Tibial nerve (tissue), 4 donors: ENCODE measurements around the gene PYGM. TPM values are rescaled to one million over a fixed set of nuclear protein-coding genes. Genes with fewer than 3 reads are reported as not detected.

Experiments
- DNase-seq, 2 donors: peaks; one replicate each; pipeline ENCODE4 v3.0.0-alpha.2; 2019; ENCODE audit warnings: low spot score in 2 of 2
- H3K27ac ChIP-seq, 4 donors: fragments of 200-600 bp; sonication (generic) in 3 of 4; one replicate each; pipeline ENCODE4 v1.5.1; 2017 to 2019; ENCODE audit warnings: mild to moderate bottlenecking in 1 of 4
- H3K27me3 ChIP-seq, 2 donors: fragments of 200-600 bp; sonication (generic) in 1 of 2; one replicate each; pipeline versions ENCODE4 v1.5.1 to v1.6.0; 2017 to 2019
- H3K36me3 ChIP-seq, 3 donors: fragments of 200-600 bp; sonication (generic); one replicate each; pipeline ENCODE4 v1.5.1; 2018 to 2019
- H3K4me1 ChIP-seq, 4 donors: fragments of 200-600 bp; sonication (generic) in 3 of 4; one replicate each; pipeline ENCODE4 v1.5.1; 2017 to 2019
- H3K4me3 ChIP-seq, 4 donors: fragments of 200-600 bp; sonication (generic) in 3 of 4; one replicate each; pipeline ENCODE4 v1.5.1; 2017 to 2019; ENCODE audit warnings: mild to moderate bottlenecking in 1 of 4, moderate library complexity in 1 of 4
- H3K9me3 ChIP-seq, 4 donors: fragments of 200-600 bp; sonication (generic) in 3 of 4; one replicate each; pipeline ENCODE4 v1.5.1; 2017 to 2019
- CTCF ChIP-seq, 5 experiments: fragments of 200-600 bp in 3 of 5; fragments of 450-650 bp in 2 of 5; sonication (generic) in 3 of 5; IDR thresholded peaks; one replicate each; pipeline ENCODE4 v1.5.1; 2016 to 2019; ENCODE audit warnings: antibody characterized with exemption in 5 of 5, mild to moderate bottlenecking in 3 of 5, moderate library complexity in 2 of 5
- EP300 ChIP-seq, 2 donors: sonication (generic); formaldehyde crosslinking; IDR thresholded peaks; one replicate each; pipeline ENCODE4 v1.6.1; 2017; ENCODE audit warnings: antibody characterized with exemption in 2 of 2, mild to moderate bottlenecking in 1 of 2
- POLR2A ChIP-seq, 2 donors: fragments of 450-650 bp; IDR thresholded peaks; one replicate each; pipeline ENCODE4 v1.6.1; 2017; ENCODE audit warnings: antibody characterized with exemption in 2 of 2, mild to moderate bottlenecking in 2 of 2, moderate library complexity in 2 of 2
- WGBS, 2 donors: methylation state at CpG; one replicate each; pipeline ENCODE4 v1.1.5; 2018; 5-methylcytosine and 5-hydroxymethylcytosine counted together
- total RNA-seq, 4 donors: library from RNA; depleted of rRNA; stranded (reverse); fragments of >200 nt; gene quantifications; one replicate each; pipeline ENCODE4 v1.1.0, GENCODE V29; 2016

The PYGM gene
- total RNA-seq, 4 donors from 2014 or later = 2.1 to 18.6 (median 9.9) TPM

DNA sequence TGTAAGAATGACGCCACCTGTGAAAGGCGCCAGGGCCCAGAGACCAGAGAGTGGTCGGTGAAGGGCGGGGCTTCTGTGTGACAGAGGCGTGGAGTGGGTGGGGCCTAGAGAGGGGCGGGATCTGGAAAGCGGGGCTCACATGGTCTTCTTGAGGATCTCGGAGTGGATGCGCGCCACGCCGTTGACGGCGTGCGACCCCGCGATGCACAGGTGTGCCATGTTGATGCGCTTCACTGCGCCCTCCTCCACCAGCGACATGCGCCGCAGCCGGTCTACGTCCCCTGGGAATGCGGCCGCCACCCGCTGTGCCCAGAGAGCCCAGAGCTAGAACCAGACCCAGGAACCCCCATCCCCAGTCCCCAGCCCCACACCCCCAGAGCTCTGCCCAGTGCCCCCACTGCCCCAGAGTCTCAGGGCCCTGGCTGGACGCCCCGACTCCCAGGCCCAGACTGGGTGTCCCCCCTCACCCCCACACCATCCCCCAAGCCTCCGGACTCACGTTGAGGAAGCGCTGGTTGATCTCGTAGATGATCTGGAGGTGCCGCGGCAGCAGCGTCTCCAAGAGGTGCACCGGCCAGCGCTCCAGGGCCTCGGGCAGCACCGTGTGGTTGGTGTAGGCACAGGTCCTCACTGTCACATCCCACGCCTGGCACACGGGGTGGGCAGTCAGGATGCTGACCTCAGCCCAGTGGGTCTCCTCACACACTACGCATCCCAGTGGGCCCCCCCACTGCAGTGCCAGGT is 6.2 kb downstream of the PYGM start:
- no peaks in the 10 kb centered on the region for H3K9me3 ChIP-seq
- no peaks in the 10 kb centered on the region for H3K27me3 ChIP-seq
- 91 to 95% methylated on average over 34 to 43 of the region's 43 CpGs for WGBS, 2 donors
- H3K36me3 ChIP-seq = peaks cover 0 to 12% (median 0%) of the 10 kb centered on the region in 3 donors
- H3K4me3 ChIP-seq = no peak overlapping the region
- no peaks in the 10 kb centered on the region for H3K4me1 ChIP-seq
- TF ChIP-seq CTCF (IDR thresholded peaks at IDR 0.05) = no peak
- TF ChIP-seq EP300 (IDR thresholded peaks at IDR 0.05) = no peak
- no peak for TF ChIP-seq POLR2A (IDR thresholded peaks at IDR 0.05)
- DNase-seq = no peak
- H3K27ac ChIP-seq = no peak overlapping the region

- Histone ChIP-seq H3K4me3 (no peak overlapping the region), H3K36me3 (peaks cover 0 to 12% (median 0%) of the 10 kb centered on the region in 3 donors), H3K27me3 (no peaks in the 10 kb centered on the region), H3K27ac (no peak overlapping the region), H3K4me1 (no peaks in the 10 kb centered on the region), H3K9me3 (no peaks in the 10 kb centered on the region)
- no peak for DNase-seq
- WGBS, 2 donors = 81 to 87% methylated on average over 6 to 7 of the region's 7 CpGs
- TF ChIP-seq CTCF (IDR thresholded peaks at IDR 0.05) (no peak), POLR2A (IDR thresholded peaks at IDR 0.05) (no peak), EP300 (IDR thresholded peaks at IDR 0.05) (no peak)
Measured at GRCh38 chr11:64753019-64753379, 6.8 kb downstream of the PYGM start.

DNA sequence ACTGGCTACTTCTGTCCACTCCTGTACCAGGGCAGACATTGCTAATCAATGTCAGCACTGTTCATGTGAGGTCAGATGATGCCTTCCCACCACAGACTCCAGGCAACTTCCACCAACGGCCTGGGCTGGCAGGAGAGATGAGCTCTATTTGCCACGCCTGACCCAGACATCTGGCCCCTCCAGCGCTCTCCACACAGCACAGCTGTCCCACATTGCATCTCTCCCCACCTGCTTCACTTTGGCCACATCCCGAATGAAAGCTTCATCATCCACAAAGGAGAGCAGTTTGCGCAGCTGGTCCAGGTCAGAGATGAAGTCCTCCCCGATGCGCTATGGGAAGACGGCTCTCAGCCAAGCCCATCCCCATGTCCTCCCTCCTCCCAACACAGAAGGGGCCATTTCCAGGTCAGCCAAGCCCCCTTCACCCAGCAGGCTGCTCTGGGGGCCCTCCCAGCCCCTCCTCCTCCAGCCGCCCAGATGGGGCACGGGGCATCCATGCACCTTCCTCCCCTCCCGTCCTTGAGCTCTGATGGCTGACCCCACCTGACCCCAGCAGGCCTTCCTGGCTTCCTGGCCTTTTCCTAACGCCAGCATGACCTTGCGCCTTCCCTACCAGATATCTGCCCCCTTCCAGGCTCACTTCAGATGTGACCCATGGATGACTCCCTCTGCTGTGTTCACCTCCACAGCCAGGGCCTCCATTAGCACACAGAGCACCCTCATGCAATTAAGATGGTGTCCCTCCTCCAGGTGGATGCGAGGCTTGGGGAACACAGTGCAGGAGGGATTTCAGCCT is 7.4 kb downstream of the PYGM start:
- H3K27ac ChIP-seq = no peak overlapping the region
- TF ChIP-seq EP300 (IDR thresholded peaks at IDR 0.05) = no peak
- no peak for TF ChIP-seq CTCF (IDR thresholded peaks at IDR 0.05)
- no peak for TF ChIP-seq POLR2A (IDR thresholded peaks at IDR 0.05)
- 58 to 70% methylated on average over 13 to 14 of the region's 14 CpGs for WGBS, 2 donors
- no peak overlapping the region for H3K4me3 ChIP-seq
- no peaks in the 10 kb centered on the region for H3K9me3 ChIP-seq
- no peaks in the 10 kb centered on the region for H3K4me1 ChIP-seq
- no peaks in the 10 kb centered on the region for H3K27me3 ChIP-seq
- peaks cover 0 to 12% (median 0%) of the 10 kb centered on the region in 3 donors for H3K36me3 ChIP-seq
- no peak for DNase-seq

GRCh38 chr11:64751580-64751979 is 8.2 kb downstream of the PYGM start:
- TF ChIP-seq EP300 (IDR thresholded peaks at IDR 0.05) = no peak
- TF ChIP-seq POLR2A (IDR thresholded peaks at IDR 0.05) = no peak
- TF ChIP-seq CTCF (IDR thresholded peaks at IDR 0.05) = no peak
- WGBS, 2 donors = 89 to 95% methylated on average over 9 of the region's 9 CpGs
- no peak overlapping the region for H3K27ac ChIP-seq

DNA sequence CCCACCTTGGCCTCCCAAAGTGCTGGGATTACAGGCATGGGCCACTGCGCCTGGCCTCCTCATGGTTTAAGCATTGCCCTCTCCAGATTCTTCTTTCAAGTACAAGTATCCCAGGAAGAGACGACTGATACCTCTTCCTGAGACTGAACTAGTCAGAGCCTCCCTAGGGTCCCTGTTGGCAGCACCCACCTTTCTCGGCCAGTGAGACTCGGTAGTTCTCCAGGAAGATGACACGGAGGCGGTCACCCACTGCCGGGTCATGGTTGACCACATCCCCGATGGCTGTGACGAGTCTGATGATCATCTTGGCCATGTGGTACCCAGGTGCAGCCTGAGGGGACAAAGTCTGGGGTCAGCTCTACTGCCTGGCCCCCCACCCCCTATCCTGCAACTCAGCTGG is 8.6 kb downstream of the PYGM start:
- 90 to 93% methylated on average over 9 of the region's 9 CpGs for WGBS, 2 donors
- Histone ChIP-seq H3K9me3 (no peaks in the 10 kb centered on the region), H3K4me1 (peaks cover 0 to 3% (median 2%) of the 10 kb centered on the region in 4 donors), H3K4me3 (no peak overlapping the region), H3K36me3 (peaks cover 0 to 12% (median 0%) of the 10 kb centered on the region in 3 donors), H3K27ac (no peak overlapping the region), H3K27me3 (no peaks in the 10 kb centered on the region)
- TF ChIP-seq EP300 (IDR thresholded peaks at IDR 0.05) = no peak
- TF ChIP-seq POLR2A (IDR thresholded peaks at IDR 0.05) = no peak
- TF ChIP-seq CTCF (IDR thresholded peaks at IDR 0.05) = no peak
- DNase-seq = no peak

More at GRCh38 chr11:64751580-64751979, 8.2 kb downstream of the PYGM start:
- H3K9me3 ChIP-seq = no peaks in the 10 kb centered on the region
- DNase-seq = no peak
- H3K27me3 ChIP-seq = no peaks in the 10 kb centered on the region
- H3K4me3 ChIP-seq = no peak overlapping the region
- H3K4me1 ChIP-seq = no peaks in the 10 kb centered on the region
- H3K36me3 ChIP-seq = peaks cover 0 to 12% (median 0%) of the 10 kb centered on the region in 3 donors
